ENCODE results near the gene PIP4K2C. TPM values are rescaled to one million over a fixed set of nuclear protein-coding genes. Genes with fewer than 3 reads are reported as not detected.
"Not testable (repeated sequence)": the region's sequence is repeated elsewhere in the genome, so short reads cannot be mapped to it uniquely, and the experiment has no call there.

The PIP4K2C gene
- total RNA-seq, 2 donors from 2014 or later, result 37.4 to 51.1 TPM

GRCh38 chr12:57558864-57559263 is 32.1 kb upstream of the PIP4K2C start:
- H3K4me3 ChIP-seq, result no peak overlapping the region
- no peaks in the 10 kb centered on the region for H3K9me3 ChIP-seq
- DNase-seq (ENCODE audit: low spot score), result no peak
- no peak overlapping the region for H3K27ac ChIP-seq
- intact Hi-C loops (cut with DNase I), result no loop called here
- TF ChIP-seq CTCF (IDR thresholded peaks at IDR 0.05), result no peak
- H3K36me3 ChIP-seq, result no peaks in the 10 kb centered on the region
- no peaks in the 10 kb centered on the region for H3K27me3 ChIP-seq (replicated peaks; ENCODE audit: insufficient read depth)
- 86% methylated on average over 4 of the region's 4 CpGs for WGBS
- H3K4me1 ChIP-seq (replicated peaks), result no peaks in the 10 kb centered on the region

GRCh38 chr12:57560516-57560915 is 30.5 kb upstream of the PIP4K2C start:
- no peaks in the 10 kb centered on the region for H3K4me1 ChIP-seq (replicated peaks)
- 80% methylated on average over 2 of the region's 2 CpGs for WGBS
- DNase-seq (ENCODE audit: low spot score), result no peak
- H3K27ac ChIP-seq, result no peak overlapping the region
- TF ChIP-seq POLR2AphosphoS5 (IDR thresholded peaks at IDR 0.05) (no peak), CTCF (IDR thresholded peaks at IDR 0.05) (no peak), POLR2A (IDR thresholded peaks at IDR 0.05) (no peak)
- intact Hi-C loops (cut with DNase I), result no loop called here
- no peaks in the 10 kb centered on the region for H3K9me3 ChIP-seq
- H3K36me3 ChIP-seq, result no peaks in the 10 kb centered on the region
- H3K27me3 ChIP-seq (replicated peaks; ENCODE audit: insufficient read depth), result no peaks in the 10 kb centered on the region
- no peak overlapping the region for H3K4me3 ChIP-seq

- H3K9me3 ChIP-seq; H3K36me3 ChIP-seq; H3K27me3 ChIP-seq (replicated peaks; ENCODE audit: insufficient read depth); H3K4me1 ChIP-seq (replicated peaks); H3K4me3 ChIP-seq; DNase-seq (ENCODE audit: low spot score); H3K27ac ChIP-seq; intact Hi-C loops (cut with DNase I): not testable (repeated sequence)
- 78% methylated on average over 1 of the region's 1 CpG for WGBS
These were observed 29.9 kb upstream of the PIP4K2C start for GRCh38 chr12:57561117-57561516.

GRCh38 chr12:57563358-57563757 is 27.6 kb upstream of the PIP4K2C start:
- Histone ChIP-seq H3K27ac (no peak overlapping the region), H3K27me3 (replicated peaks; ENCODE audit: insufficient read depth) (no peaks in the 10 kb centered on the region), H3K9me3 (no peaks in the 10 kb centered on the region), H3K36me3 (no peaks in the 10 kb centered on the region), H3K4me1 (replicated peaks) (no peaks in the 10 kb centered on the region), H3K4me3 (no peak overlapping the region)
- no peak for TF ChIP-seq POLR2A (IDR thresholded peaks at IDR 0.05)
- TF ChIP-seq POLR2AphosphoS5 (IDR thresholded peaks at IDR 0.05), result no peak
- no peak for TF ChIP-seq CTCF (IDR thresholded peaks at IDR 0.05)
- intact Hi-C loops (cut with DNase I), result no loop called here
- WGBS, result 68% methylated on average over 4 of the region's 4 CpGs
- DNase-seq (ENCODE audit: low spot score), result no peak

GRCh38 chr12:57564178-57564740 is 26.7 kb upstream of the PIP4K2C start:
- no peak overlapping the region for H3K4me3 ChIP-seq
- no peaks in the 10 kb centered on the region for H3K4me1 ChIP-seq (replicated peaks)
- DNase-seq (ENCODE audit: low spot score), result no peak
- intact Hi-C loops (cut with DNase I), result no loop called here
- H3K9me3 ChIP-seq, result no peaks in the 10 kb centered on the region
- H3K27me3 ChIP-seq (replicated peaks; ENCODE audit: insufficient read depth), result no peaks in the 10 kb centered on the region
- no peak for TF ChIP-seq CTCF (IDR thresholded peaks at IDR 0.05)
- no peak for TF ChIP-seq POLR2AphosphoS5 (IDR thresholded peaks at IDR 0.05)
- no peak for TF ChIP-seq POLR2A (IDR thresholded peaks at IDR 0.05)
- whole genome bisulfite sequencing, result 89% methylated on average over 7 of the region's 7 CpGs
- no peaks in the 10 kb centered on the region for H3K36me3 ChIP-seq
- H3K27ac ChIP-seq, result no peak overlapping the region

Data from prostate gland (tissue), 2 donors.